ENCODE measurements around the gene CTNNBIP1.

Gene CTNNBIP1

GRCh38 chr1:9873992-9874391 is 36.1 kb downstream of the CTNNBIP1 start:
- no peak overlapping the region for H3K4me3 ChIP-seq (ENCODE audit: low read length)
- H3K36me3 ChIP-seq (ENCODE audit: insufficient read depth, low read depth, low read length), result peaks cover 13% of the 10 kb centered on the region; the same call in 1 of the 2 replicates
- H3K27ac ChIP-seq (ENCODE audit: low read length), result no peak overlapping the region

GRCh38 chr1:9873385-9873784 is 36.7 kb downstream of the CTNNBIP1 start:
- no peaks in the 10 kb centered on the region for H3K9me3 ChIP-seq (ENCODE audit: insufficient read depth, low read depth, low read length)
- no peak overlapping the region for H3K9ac ChIP-seq (ENCODE audit: low read depth, low read length)
- peaks cover 6% of the 10 kb centered on the region for H3K4me1 ChIP-seq (ENCODE audit: insufficient read depth, low read length)
- no peak overlapping the region for H3K27ac ChIP-seq (ENCODE audit: low read length)
- H3K36me3 ChIP-seq (ENCODE audit: insufficient read depth, low read depth, low read length), result peaks cover 13% of the 10 kb centered on the region; the same call in 1 of the 2 replicates
- H3K27me3 ChIP-seq (ENCODE audit: insufficient read depth, low read length), result no peaks in the 10 kb centered on the region
- no peak overlapping the region for H3K4me3 ChIP-seq (ENCODE audit: low read length)

More at GRCh38 chr1:9873992-9874391, 36.1 kb downstream of the CTNNBIP1 start:
- no peaks in the 10 kb centered on the region for H3K9me3 ChIP-seq (ENCODE audit: insufficient read depth, low read depth, low read length)
- peaks cover 6% of the 10 kb centered on the region for H3K4me1 ChIP-seq (ENCODE audit: insufficient read depth, low read length)
- no peaks in the 10 kb centered on the region for H3K27me3 ChIP-seq (ENCODE audit: insufficient read depth, low read length)
- no peak overlapping the region for H3K9ac ChIP-seq (ENCODE audit: low read depth, low read length)

- Histone ChIP-seq H3K4me1 (ENCODE audit: insufficient read depth, low read length) (peaks cover 6% of the 10 kb centered on the region), H3K27me3 (ENCODE audit: insufficient read depth, low read length) (no peaks in the 10 kb centered on the region), H3K4me3 (ENCODE audit: low read length) (no peak overlapping the region), H3K36me3 (ENCODE audit: insufficient read depth, low read depth, low read length) (peaks cover 13% of the 10 kb centered on the region; the same call in 1 of the 2 replicates), H3K9ac (ENCODE audit: low read depth, low read length) (no peak overlapping the region; the same call in 1 of the 2 replicates), H3K27ac (ENCODE audit: low read length) (no peak overlapping the region), H3K9me3 (ENCODE audit: insufficient read depth, low read depth, low read length) (no peaks in the 10 kb centered on the region)
These were observed 37.5 kb downstream of the CTNNBIP1 start for GRCh38 chr1:9872430-9873165.

- no peak overlapping the region for H3K27ac ChIP-seq (ENCODE audit: low read length)
- H3K27me3 ChIP-seq (ENCODE audit: insufficient read depth, low read length), result no peaks in the 10 kb centered on the region
- no peak overlapping the region for H3K9ac ChIP-seq (ENCODE audit: low read depth, low read length)
- peaks cover 6% of the 10 kb centered on the region for H3K4me1 ChIP-seq (ENCODE audit: insufficient read depth, low read length)
- peaks cover 13% of the 10 kb centered on the region; the same call in 1 of the 2 replicates for H3K36me3 ChIP-seq (ENCODE audit: insufficient read depth, low read depth, low read length)
- H3K9me3 ChIP-seq (ENCODE audit: insufficient read depth, low read depth, low read length), result no peaks in the 10 kb centered on the region
- H3K4me3 ChIP-seq (ENCODE audit: low read length), result no peak overlapping the region
These were observed 38.2 kb downstream of the CTNNBIP1 start for GRCh38 chr1:9871707-9872425.

- no peak overlapping the region for H3K9ac ChIP-seq (ENCODE audit: low read depth, low read length)
- no peak overlapping the region for H3K27ac ChIP-seq (ENCODE audit: low read length)
- H3K27me3 ChIP-seq (ENCODE audit: insufficient read depth, low read length), result no peaks in the 10 kb centered on the region
- peaks cover 6% of the 10 kb centered on the region for H3K4me1 ChIP-seq (ENCODE audit: insufficient read depth, low read length)
- H3K9me3 ChIP-seq (ENCODE audit: insufficient read depth, low read depth, low read length), result no peaks in the 10 kb centered on the region
- peaks cover 13% of the 10 kb centered on the region; the same call in 1 of the 2 replicates for H3K36me3 ChIP-seq (ENCODE audit: insufficient read depth, low read depth, low read length)
- no peak overlapping the region for H3K4me3 ChIP-seq (ENCODE audit: low read length)
These were observed 39.0 kb downstream of the CTNNBIP1 start for GRCh38 chr1:9871021-9871420.

- Histone ChIP-seq H3K4me3 (ENCODE audit: low read length) (no peak overlapping the region), H3K4me1 (ENCODE audit: insufficient read depth, low read length) (peaks cover 5% of the 10 kb centered on the region), H3K27ac (ENCODE audit: low read length) (no peak overlapping the region), H3K36me3 (ENCODE audit: insufficient read depth, low read depth, low read length) (peaks cover 13% of the 10 kb centered on the region; the same call in 1 of the 2 replicates), H3K9ac (ENCODE audit: low read depth, low read length) (no peak overlapping the region), H3K27me3 (ENCODE audit: insufficient read depth, low read length) (no peaks in the 10 kb centered on the region), H3K9me3 (ENCODE audit: insufficient read depth, low read depth, low read length) (no peaks in the 10 kb centered on the region)
These were observed 39.5 kb downstream of the CTNNBIP1 start for GRCh38 chr1:9870572-9870971.

- H3K9ac ChIP-seq (ENCODE audit: low read depth, low read length), result no peak overlapping the region
- no peaks in the 10 kb centered on the region for H3K9me3 ChIP-seq (ENCODE audit: insufficient read depth, low read depth, low read length)
- peaks cover 13% of the 10 kb centered on the region; the same call in 1 of the 2 replicates for H3K36me3 ChIP-seq (ENCODE audit: insufficient read depth, low read depth, low read length)
- no peaks in the 10 kb centered on the region for H3K27me3 ChIP-seq (ENCODE audit: insufficient read depth, low read length)
- no peak overlapping the region for H3K27ac ChIP-seq (ENCODE audit: low read length)
- no peak overlapping the region for H3K4me3 ChIP-seq (ENCODE audit: low read length)
- H3K4me1 ChIP-seq (ENCODE audit: insufficient read depth, low read length), result no peaks in the 10 kb centered on the region
These were observed 40.2 kb downstream of the CTNNBIP1 start for GRCh38 chr1:9869831-9870251.

GRCh38 chr1:9868244-9868590 is 41.9 kb downstream of the CTNNBIP1 start:
- H3K27me3 ChIP-seq (ENCODE audit: insufficient read depth, low read length), result no peaks in the 10 kb centered on the region
- H3K9me3 ChIP-seq (ENCODE audit: insufficient read depth, low read depth, low read length), result no peaks in the 10 kb centered on the region
- no peaks in the 10 kb centered on the region for H3K4me1 ChIP-seq (ENCODE audit: insufficient read depth, low read length)
- no peak overlapping the region for H3K4me3 ChIP-seq (ENCODE audit: low read length)
- H3K27ac ChIP-seq (ENCODE audit: low read length), result no peak overlapping the region
- H3K9ac ChIP-seq (ENCODE audit: low read depth, low read length), result no peak overlapping the region
- H3K36me3 ChIP-seq (ENCODE audit: insufficient read depth, low read depth, low read length), result peaks cover 13% of the 10 kb centered on the region; the same call in 1 of the 2 replicates

- Histone ChIP-seq H3K9me3 (ENCODE audit: insufficient read depth, low read depth, low read length) (no peaks in the 10 kb centered on the region), H3K36me3 (ENCODE audit: insufficient read depth, low read depth, low read length) (peaks cover 13% of the 10 kb centered on the region; the same call in 1 of the 2 replicates), H3K9ac (ENCODE audit: low read depth, low read length) (no peak overlapping the region), H3K4me1 (ENCODE audit: insufficient read depth, low read length) (no peaks in the 10 kb centered on the region), H3K27ac (ENCODE audit: low read length) (no peak overlapping the region), H3K27me3 (ENCODE audit: insufficient read depth, low read length) (no peaks in the 10 kb centered on the region), H3K4me3 (ENCODE audit: low read length) (no peak overlapping the region)
These were observed 42.4 kb downstream of the CTNNBIP1 start for GRCh38 chr1:9867408-9868243.

- Histone ChIP-seq H3K27ac (ENCODE audit: low read length) (no peak overlapping the region), H3K9ac (ENCODE audit: low read depth, low read length) (no peak overlapping the region), H3K27me3 (ENCODE audit: insufficient read depth, low read length) (no peaks in the 10 kb centered on the region), H3K4me1 (ENCODE audit: insufficient read depth, low read length) (no peaks in the 10 kb centered on the region), H3K36me3 (ENCODE audit: insufficient read depth, low read depth, low read length) (peaks cover 13% of the 10 kb centered on the region; the same call in 1 of the 2 replicates), H3K4me3 (ENCODE audit: low read length) (no peak overlapping the region), H3K9me3 (ENCODE audit: insufficient read depth, low read depth, low read length) (no peaks in the 10 kb centered on the region)
These were observed 43.2 kb downstream of the CTNNBIP1 start for GRCh38 chr1:9866836-9867235.

GRCh38 chr1:9865724-9866123 is 44.3 kb downstream of the CTNNBIP1 start:
- Histone ChIP-seq H3K9ac (ENCODE audit: low read depth, low read length) (no peak overlapping the region), H3K36me3 (ENCODE audit: insufficient read depth, low read depth, low read length) (peaks cover 12% of the 10 kb centered on the region; the same call in 1 of the 2 replicates), H3K27ac (ENCODE audit: low read length) (no peak overlapping the region), H3K27me3 (ENCODE audit: insufficient read depth, low read length) (no peaks in the 10 kb centered on the region), H3K9me3 (ENCODE audit: insufficient read depth, low read depth, low read length) (no peaks in the 10 kb centered on the region), H3K4me1 (ENCODE audit: insufficient read depth, low read length) (no peaks in the 10 kb centered on the region), H3K4me3 (ENCODE audit: low read length) (no peak overlapping the region)
